ENCODE measurements around the gene CCDC85C. TPM values are rescaled to one million over a fixed set of nuclear protein-coding genes. Genes with fewer than 3 reads are reported as not detected.

Gene CCDC85C
- total RNA-seq, 1 donor from 2014 or later = 30.1 TPM

GRCh38 chr14:99540196-99541032 lies 63.6 kb downstream of the CCDC85C start:
- no peak for DNase-seq (ENCODE audit: low spot score)

- no peak for DNase-seq (ENCODE audit: low spot score)
These were observed 64.5 kb downstream of the CCDC85C start for GRCh38 chr14:99539491-99539890.

- DNase-seq (ENCODE audit: low spot score) = no peak
These were observed 65.3 kb downstream of the CCDC85C start for GRCh38 chr14:99538733-99539132.

- DNase-seq (ENCODE audit: low spot score) = no peak
These were observed 65.7 kb downstream of the CCDC85C start for GRCh38 chr14:99538275-99538674.

- no peak for DNase-seq (ENCODE audit: low spot score)
These were observed 66.6 kb downstream of the CCDC85C start for GRCh38 chr14:99537399-99537798.

- DNase-seq (ENCODE audit: low spot score) = no peak
These were observed 67.9 kb downstream of the CCDC85C start for GRCh38 chr14:99535908-99536778.

- DNase-seq (ENCODE audit: low spot score) = no peak
These were observed 68.6 kb downstream of the CCDC85C start for GRCh38 chr14:99535448-99535847.

- DNase-seq (ENCODE audit: low spot score) = no peak
These were observed 69.1 kb downstream of the CCDC85C start for GRCh38 chr14:99534863-99535262.

GRCh38 chr14:99534333-99534732 lies 69.7 kb downstream of the CCDC85C start:
- DNase-seq (ENCODE audit: low spot score) = no peak

- DNase-seq (ENCODE audit: low spot score) = no peak
These were observed 71.7 kb downstream of the CCDC85C start for GRCh38 chr14:99532310-99532709.

- DNase-seq (ENCODE audit: low spot score) = no peak
These were observed 72.5 kb downstream of the CCDC85C start for GRCh38 chr14:99531251-99532096.

GRCh38 chr14:99530407-99531155 lies 73.4 kb downstream of the CCDC85C start:
- DNase-seq (ENCODE audit: low spot score) = no peak

- no peak for DNase-seq (ENCODE audit: low spot score)
These were observed 74.1 kb downstream of the CCDC85C start for GRCh38 chr14:99529899-99530298.

- no peak for DNase-seq (ENCODE audit: low spot score)
These were observed 76.5 kb downstream of the CCDC85C start for GRCh38 chr14:99527427-99528076.

- DNase-seq (ENCODE audit: low spot score) = no peak
These were observed 77.0 kb downstream of the CCDC85C start for GRCh38 chr14:99527026-99527425.

- DNase-seq (ENCODE audit: low spot score) = no peak
These were observed 78.3 kb downstream of the CCDC85C start for GRCh38 chr14:99525699-99526080.

- no peak for DNase-seq (ENCODE audit: low spot score)
These were observed 79.0 kb downstream of the CCDC85C start for GRCh38 chr14:99524804-99525698.

GRCh38 chr14:99524091-99524661 lies 79.8 kb downstream of the CCDC85C start:
- no peak for DNase-seq (ENCODE audit: low spot score)

- no peak for DNase-seq (ENCODE audit: low spot score)
These were observed 80.3 kb downstream of the CCDC85C start for GRCh38 chr14:99523704-99524055.
